RWPE1 (cell line): ENCODE data around the gene DNHD1.

ENCODE experiments used
- CTCF ChIA-PET: fragments of 350-600 bp; sonication (Branson Sonifier 250); formaldehyde crosslinking; extraction: SDS; loops from one replicate; lab custom pipeline; 2021; lab: Yijun Ruan, JAX
- POLR2A ChIA-PET: fragments of 400-600 bp; formaldehyde crosslinking; extraction: SDS; loops from one replicate; lab custom pipeline; 2020; ENCODE audit warnings: antibody characterized with exemption; ENCODE audit not compliant: low non-redundant PET; lab: Yijun Ruan, JAX
- DNase-seq: peaks from one replicate; pipeline ENCODE4 v3.0.0; 2012; ENCODE audit warnings: low spot score
- H3K27ac ChIP-seq: fragments of 450-650 bp; 2 replicates; pipeline ENCODE4 v1.5.1; 2017
- TF ChIP-seq, protein P1 (sequence below): fragments of 450-650 bp; conservative IDR thresholded peaks from 2 replicates; pipeline ENCODE4 v1.5.1; 2017; ENCODE audit warnings: low read depth, mild to moderate bottlenecking

The DNHD1 gene

DNA sequence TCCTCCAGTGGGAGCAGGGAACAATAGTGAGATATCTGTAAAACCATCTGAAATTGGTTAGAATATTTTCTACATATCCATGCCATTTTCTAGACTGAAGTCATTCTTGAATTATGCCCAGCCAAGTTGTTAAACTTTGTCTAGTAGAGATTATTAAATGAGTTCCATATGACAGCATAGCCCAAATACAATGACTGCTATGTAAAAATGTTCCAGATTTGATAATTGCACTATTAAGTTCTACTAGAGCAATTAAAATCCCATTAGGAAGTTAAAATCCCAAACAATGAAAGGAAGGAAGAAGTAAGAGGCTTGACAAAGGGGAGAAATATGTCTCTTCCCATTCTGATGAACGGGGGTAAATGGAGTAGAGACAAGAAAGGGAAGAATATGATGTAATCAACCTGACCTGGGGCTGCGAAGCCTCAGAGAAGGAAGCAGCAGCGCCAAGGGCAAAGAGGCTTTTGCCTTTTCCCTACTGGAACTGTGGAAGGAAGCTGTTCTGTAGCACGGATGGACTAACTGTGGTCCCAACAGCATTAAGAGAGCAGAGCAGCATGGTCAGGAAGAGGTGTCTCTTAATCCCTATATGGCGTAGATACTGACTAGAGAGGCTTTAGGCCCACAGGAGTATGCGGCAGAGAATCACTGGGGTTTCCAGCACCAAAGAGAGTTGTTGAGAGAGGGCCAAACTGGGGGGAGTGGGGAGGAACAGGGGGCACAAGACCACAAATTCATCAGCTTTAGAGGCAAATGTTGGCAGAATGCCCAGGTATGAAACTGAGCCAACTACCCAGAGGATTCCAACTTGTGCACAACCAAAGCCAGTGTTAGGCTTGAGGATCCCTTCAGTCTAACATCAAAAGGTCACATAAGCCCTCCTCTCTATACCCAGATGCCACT lies 79.6 kb downstream of the DNHD1 start:
- ChIA-PET CTCF (no interaction called here), POLR2A (no interaction called here)
- no peak overlapping the region for H3K27ac ChIP-seq
- no peak for DNase-seq
- TF ChIP-seq, protein P1, sequence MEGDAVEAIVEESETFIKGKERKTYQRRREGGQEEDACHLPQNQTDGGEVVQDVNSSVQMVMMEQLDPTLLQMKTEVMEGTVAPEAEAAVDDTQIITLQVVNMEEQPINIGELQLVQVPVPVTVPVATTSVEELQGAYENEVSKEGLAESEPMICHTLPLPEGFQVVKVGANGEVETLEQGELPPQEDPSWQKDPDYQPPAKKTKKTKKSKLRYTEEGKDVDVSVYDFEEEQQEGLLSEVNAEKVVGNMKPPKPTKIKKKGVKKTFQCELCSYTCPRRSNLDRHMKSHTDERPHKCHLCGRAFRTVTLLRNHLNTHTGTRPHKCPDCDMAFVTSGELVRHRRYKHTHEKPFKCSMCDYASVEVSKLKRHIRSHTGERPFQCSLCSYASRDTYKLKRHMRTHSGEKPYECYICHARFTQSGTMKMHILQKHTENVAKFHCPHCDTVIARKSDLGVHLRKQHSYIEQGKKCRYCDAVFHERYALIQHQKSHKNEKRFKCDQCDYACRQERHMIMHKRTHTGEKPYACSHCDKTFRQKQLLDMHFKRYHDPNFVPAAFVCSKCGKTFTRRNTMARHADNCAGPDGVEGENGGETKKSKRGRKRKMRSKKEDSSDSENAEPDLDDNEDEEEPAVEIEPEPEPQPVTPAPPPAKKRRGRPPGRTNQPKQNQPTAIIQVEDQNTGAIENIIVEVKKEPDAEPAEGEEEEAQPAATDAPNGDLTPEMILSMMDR = no peak

DNA sequence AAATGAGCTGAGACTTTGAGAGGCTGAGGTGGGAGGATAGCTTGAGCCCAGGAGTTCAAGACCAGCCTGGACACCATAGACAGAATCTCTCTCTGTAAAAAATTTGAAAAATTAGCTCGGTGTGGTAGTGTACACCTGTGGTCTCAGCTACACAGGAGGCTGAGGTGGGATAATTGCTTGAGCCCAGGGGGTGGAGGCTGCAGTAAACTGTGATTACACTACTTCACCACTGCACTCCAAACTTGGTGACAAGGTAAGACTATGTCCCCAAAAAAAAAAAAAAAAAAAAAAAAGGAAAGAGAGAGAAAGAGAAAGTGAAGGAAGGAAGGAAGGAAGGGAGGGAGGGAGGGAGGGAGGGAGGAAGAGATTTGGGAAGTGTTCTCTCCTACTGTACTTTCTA lies 81.1 kb downstream of the DNHD1 start:
- TF ChIP-seq, protein P1 = no peak
- CTCF ChIA-PET = no interaction called here
- H3K27ac ChIP-seq = no peak overlapping the region
- DNase-seq = no peak
- POLR2A ChIA-PET = no interaction called here

DNA sequence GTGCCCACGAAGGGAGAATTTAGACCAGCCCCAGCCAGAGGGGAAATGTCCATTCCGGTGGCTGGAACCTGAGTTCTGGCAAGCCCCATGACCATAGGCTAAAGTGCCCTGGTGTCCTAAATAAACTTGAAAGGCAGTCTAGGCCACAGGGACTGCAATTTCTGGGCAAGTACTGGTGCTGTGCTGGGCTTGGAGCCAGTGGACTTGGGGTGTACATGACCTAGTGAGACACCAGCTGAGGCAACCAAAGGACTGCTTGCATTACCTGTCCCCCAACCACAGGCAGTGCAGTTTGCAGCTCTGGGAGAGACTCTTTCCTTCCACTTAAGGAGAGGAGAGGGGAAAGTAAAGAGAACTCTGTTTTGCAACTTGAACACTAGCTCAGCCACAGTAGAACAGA lies 82.6 kb downstream of the DNHD1 start:
- CTCF ChIA-PET = interaction anchor here (1.0 kb wide), 1 partner anchor 175 kb away, joined by 5 read pairs; no protein-coding TSS in a partner anchor
- POLR2A ChIA-PET = no interaction called here
- H3K27ac ChIP-seq = no peak overlapping the region
- DNase-seq = no peak
- TF ChIP-seq, protein P1 = no peak

DNA sequence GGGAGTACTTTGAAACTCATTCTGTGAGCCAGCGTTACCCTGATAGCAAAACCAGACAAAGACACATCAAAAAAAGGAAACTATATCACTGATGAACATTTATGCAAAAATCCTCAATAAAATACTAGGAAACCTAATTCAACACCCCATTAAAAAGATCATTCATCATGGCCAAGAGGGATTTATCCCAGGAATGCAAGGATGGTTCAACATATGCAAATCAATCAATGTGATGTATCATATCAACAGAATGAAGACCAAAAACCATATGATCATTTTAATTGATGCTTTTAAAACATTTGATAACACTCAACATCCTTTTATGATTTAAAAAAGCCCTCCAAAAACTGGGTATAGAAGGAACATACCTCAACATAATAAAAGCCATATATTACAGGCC lies 86.5 kb downstream of the DNHD1 start:
- TF ChIP-seq, protein P1 = no peak
- no peak for DNase-seq
- POLR2A ChIA-PET = no interaction called here
- H3K27ac ChIP-seq = no peak overlapping the region
- CTCF ChIA-PET = no interaction called here

- ChIA-PET POLR2A (no interaction called here), CTCF (interaction anchor here (0.6 kb wide), 1 partner anchor 279 kb away, joined by 3 read pairs; no protein-coding TSS in a partner anchor)
- no peak for DNase-seq
- TF ChIP-seq, protein P1 = no peak
- no peak overlapping the region for H3K27ac ChIP-seq
Observed at GRCh38 chr11:6584528-6584927, 87.4 kb downstream of the DNHD1 start.

- H3K27ac ChIP-seq = no peak overlapping the region
- DNase-seq = no peak
- CTCF ChIA-PET = interaction anchor here (1.2 kb wide), 1 partner anchor 56 kb away, joined by 4 read pairs; no protein-coding TSS in a partner anchor
- TF ChIP-seq, protein P1 = no peak
- POLR2A ChIA-PET = no interaction called here
Observed at GRCh38 chr11:6586434-6587359, 89.6 kb downstream of the DNHD1 start.
